Measurements from ENCODE around the gene APBB3.

APBB3 gene

DNA sequence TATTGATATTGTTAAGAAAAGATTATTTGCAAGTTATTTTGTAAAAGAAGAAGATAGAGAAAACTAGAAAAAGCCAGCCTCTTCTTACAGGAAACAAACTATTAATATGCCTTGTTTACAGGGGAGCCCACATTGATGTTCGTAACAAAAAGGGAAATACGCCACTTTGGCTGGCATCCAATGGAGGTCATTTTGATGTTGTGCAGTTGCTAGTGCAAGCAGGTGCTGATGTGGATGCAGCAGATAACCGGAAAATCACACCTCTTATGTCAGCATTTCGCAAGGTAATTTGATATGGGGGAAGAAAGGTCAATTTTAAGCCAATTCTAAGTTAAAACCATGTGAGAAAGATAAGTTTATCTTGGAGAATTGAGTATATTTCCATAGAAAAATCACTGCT is 54.5 kb downstream of the APBB3 start:
- no peak overlapping the region for H3K4me3 Mint-ChIP-seq
- H3K9me3 Mint-ChIP-seq, result no peaks in the 10 kb centered on the region
- no peak overlapping the region for H3K27ac Mint-ChIP-seq
- no peak for DNase-seq
- H3K27me3 Mint-ChIP-seq, result no peaks in the 10 kb centered on the region
- H3K4me1 Mint-ChIP-seq (ENCODE audit: low read depth), result no peaks in the 10 kb centered on the region
- H3K36me3 Mint-ChIP-seq (ENCODE audit: low read depth), result peaks cover 89% of the 10 kb centered on the region
